SK-N-SH (cell line): ENCODE measurements around the gene SQOR. TPM values are rescaled to one million over a fixed set of nuclear protein-coding genes. Genes with fewer than 3 reads are reported as not detected.

ENCODE experiments used
- CTCF ChIA-PET: fragments of 300-600, 350-600 bp; formaldehyde crosslinking; extraction: SDS; loops from one replicate; lab custom pipeline; 2021; lab: Yijun Ruan, JAX
- POLR2A ChIA-PET: fragments of 350-600 bp; sonication (Branson Sonifier 250); formaldehyde crosslinking; extraction: SDS; loops from one replicate; lab custom pipeline; 2020; ENCODE audit warnings: antibody characterized with exemption, inconsistent platforms; lab: Yijun Ruan, JAX
- DNase-seq: peaks from one replicate; pipeline ENCODE4 v3.0.0; 2012
- H2AFZ ChIP-seq: fragments of 200-600 bp; sonication (generic); 2 replicates; pipeline ENCODE4 v1.8.1; 2016; ENCODE audit warnings: antibody characterized with exemption, mild to moderate bottlenecking, low read depth
- H3F3A ChIP-seq: fragments of 200-600 bp; sonication (generic); replicated peaks from 2 replicates; pipeline ENCODE3; 2016; ENCODE audit warnings: antibody characterized with exemption, mild to moderate bottlenecking; ENCODE audit not compliant: insufficient read depth
- H3K27ac ChIP-seq, 2 experiments: fragments of 200-500 bp in 1 of 2; fragments of 200-600 bp in 1 of 2; sonication (Bioruptor generic) in 1 of 2; sonication (generic), shearing (Covaris generic) in 1 of 2; 2 replicates each; pipeline versions ENCODE4 v1.5.1 to v1.6.1; 2014 to 2016; ENCODE audit warnings: low read depth in 2 of 2, inconsistent platforms in 1 of 2, low read length in 1 of 2, mild to moderate bottlenecking in 1 of 2, mixed read lengths in 1 of 2
- H3K27me3 ChIP-seq: fragments of 200-600 bp; sonication (generic), shearing (Covaris generic); 2 replicates; pipeline ENCODE4 v1.6.1; 2016; ENCODE audit warnings: mixed run types; ENCODE audit not compliant: insufficient read depth
- H3K36me3 ChIP-seq, 2 experiments: fragments of 200-500 bp in 1 of 2; fragments of 200-600 bp in 1 of 2; sonication (Bioruptor generic) in 1 of 2; sonication (generic) in 1 of 2; replicated peaks in 1 of 2; 2 replicates each; pipeline versions ENCODE3 to v1.5.1; 2014 to 2016; ENCODE audit warnings: low read length in 1 of 2, mild to moderate bottlenecking in 1 of 2; ENCODE audit not compliant: insufficient read depth in 2 of 2, control insufficient read depth in 1 of 2
- H3K4me1 ChIP-seq, 2 experiments: fragments of 200-500 bp in 1 of 2; fragments of 200-600 bp in 1 of 2; sonication (Bioruptor generic) in 1 of 2; sonication (generic), shearing (Covaris generic) in 1 of 2; 2 replicates each; pipeline versions ENCODE4 v1.5.1 to v1.6.1; 2014 to 2016; ENCODE audit warnings: low read depth in 1 of 2, low read length in 1 of 2, mixed run types in 1 of 2; ENCODE audit not compliant: insufficient read depth in 2 of 2, control insufficient read depth in 1 of 2
- H3K4me2 ChIP-seq: fragments of 200-600 bp; sonication (generic), shearing (Covaris generic); 2 replicates; pipeline ENCODE4 v1.6.1; 2017; ENCODE audit warnings: mixed run types
- H3K4me3 ChIP-seq, 2 experiments: fragments of 200-500 bp in 1 of 2; fragments of 200-600 bp in 1 of 2; sonication (Bioruptor generic) in 1 of 2; sonication (generic), shearing (Covaris generic) in 1 of 2; 2 replicates each; pipeline versions ENCODE4 v1.5.1 to v1.8.1; 2014 to 2016; ENCODE audit warnings: low read depth in 2 of 2, inconsistent platforms in 1 of 2, low read length in 1 of 2, mild to moderate bottlenecking in 1 of 2, mixed read lengths in 1 of 2, moderate library complexity in 1 of 2
- H3K79me2 ChIP-seq: fragments of 200-600 bp; sonication (generic); 2 replicates; pipeline ENCODE4 v1.8.1; 2017; ENCODE audit warnings: mild to moderate bottlenecking; ENCODE audit not compliant: insufficient read depth
- H3K9ac ChIP-seq: fragments of 200-600 bp; sonication (generic); 2 replicates; pipeline ENCODE4 v1.6.1; 2017; ENCODE audit warnings: mixed run types
- H3K9me2 ChIP-seq: fragments of 200-600 bp; sonication (generic); 2 replicates; pipeline ENCODE4 v1.6.1; 2017; ENCODE audit warnings: mixed run types
- H3K9me3 ChIP-seq: fragments of 200-600 bp; sonication (generic); 2 replicates; pipeline ENCODE4 v1.6.1; 2017; ENCODE audit warnings: mixed run types, mild to moderate bottlenecking, moderate library complexity
- H4K20me1 ChIP-seq: fragments of 200-600 bp; sonication (generic); 2 replicates; pipeline ENCODE4 v1.6.1; 2017; ENCODE audit warnings: mild to moderate bottlenecking, mixed run types; ENCODE audit not compliant: insufficient read depth
- ELF1 ChIP-seq: IDR thresholded peaks from 2 replicates; pipeline ENCODE4 v1.4.0; 2012
- FOSL2 ChIP-seq: IDR thresholded peaks from 2 replicates; pipeline ENCODE4 v1.4.0; 2012; ENCODE audit warnings: low read depth, mild to moderate bottlenecking, moderate library complexity, borderline replicate concordance
- GABPA ChIP-seq: IDR thresholded peaks from 2 replicates; pipeline ENCODE4 v1.4.0; 2012; ENCODE audit warnings: low read depth, mild to moderate bottlenecking
- MEF2A ChIP-seq: IDR thresholded peaks from 2 replicates; pipeline ENCODE4 v1.4.0; 2012; ENCODE audit warnings: low read depth, borderline replicate concordance
- MXI1 ChIP-seq: IDR thresholded peaks from 2 replicates; pipeline ENCODE4 v1.6.1; 2012; ENCODE audit warnings: mild to moderate bottlenecking, low read depth, low read length, improper control_type of control experiment
- NFIC ChIP-seq: IDR thresholded peaks from 2 replicates; pipeline ENCODE4 v1.4.0; 2012; ENCODE audit warnings: borderline replicate concordance
- NRF1 ChIP-seq: IDR thresholded peaks from 2 replicates; pipeline ENCODE4 v1.6.1; 2012; ENCODE audit warnings: low read depth, mild to moderate bottlenecking, low read length
- RAD21 ChIP-seq: IDR thresholded peaks from 2 replicates; pipeline ENCODE4 v1.6.1; 2012; ENCODE audit warnings: mild to moderate bottlenecking, low read length
- RFX5 ChIP-seq: IDR thresholded peaks from 2 replicates; pipeline ENCODE4 v1.6.1; 2012; ENCODE audit warnings: mild to moderate bottlenecking, improper control_type of control experiment, low read length
- RXRA ChIP-seq: IDR thresholded peaks from 2 replicates; pipeline ENCODE4 v1.4.0; 2012; ENCODE audit warnings: low read depth, mild to moderate bottlenecking, borderline replicate concordance
- SMC3 ChIP-seq: IDR thresholded peaks from 2 replicates; pipeline ENCODE4 v1.6.1; 2012; ENCODE audit warnings: low read depth, low read length, improper control_type of control experiment
- TAF1 ChIP-seq: IDR thresholded peaks from 2 replicates; pipeline ENCODE4 v1.6.1; 2012; ENCODE audit warnings: low read depth, mild to moderate bottlenecking, low read length, moderate library complexity, borderline replicate concordance
- TCF12 ChIP-seq: IDR thresholded peaks from 2 replicates; pipeline ENCODE4 v1.4.0; 2012
- WGBS: methylation state at CpG from one replicate; pipeline ENCODE4 v1.1.6; 2017; ENCODE audit warnings: low lambda C conversion rate; 5-methylcytosine and 5-hydroxymethylcytosine counted together
- polyA plus RNA-seq, 3 experiments: library from polyadenylated mRNA; depleted of rRNA; stranded (reverse); fragments of >200 nt; gene quantifications; 2 replicates each; pipeline ENCODE4 v1.2.3, GENCODE V29; 2012
- TF ChIP-seq, protein P1 (sequence below): IDR thresholded peaks from 2 replicates; pipeline ENCODE4 v1.4.0; 2012; ENCODE audit warnings: low read depth
- TF ChIP-seq, protein P2 (sequence below): fragments of 150-350 bp; IDR thresholded peaks from 2 replicates; pipeline ENCODE4 v1.6.1; 2017; ENCODE audit warnings: antibody characterized with exemption, low read length, low read depth, borderline replicate concordance
- TF ChIP-seq, protein P3 (sequence below): IDR thresholded peaks from 2 replicates; pipeline ENCODE4; 2012
- TF ChIP-seq, protein P4 (sequence below): IDR thresholded peaks from 2 replicates; pipeline ENCODE4 v1.6.1; 2012; ENCODE audit warnings: mild to moderate bottlenecking, low read depth, low read length, moderate library complexity
- TF ChIP-seq, protein P5 (sequence below): IDR thresholded peaks from 2 replicates; pipeline ENCODE4 v1.4.0; 2012; ENCODE audit warnings: low read depth, borderline replicate concordance

Gene SQOR
- polyA plus RNA-seq, 1 of the 3 experiments (the other 2 are of a cell fraction), result 7.8 TPM

DNA sequence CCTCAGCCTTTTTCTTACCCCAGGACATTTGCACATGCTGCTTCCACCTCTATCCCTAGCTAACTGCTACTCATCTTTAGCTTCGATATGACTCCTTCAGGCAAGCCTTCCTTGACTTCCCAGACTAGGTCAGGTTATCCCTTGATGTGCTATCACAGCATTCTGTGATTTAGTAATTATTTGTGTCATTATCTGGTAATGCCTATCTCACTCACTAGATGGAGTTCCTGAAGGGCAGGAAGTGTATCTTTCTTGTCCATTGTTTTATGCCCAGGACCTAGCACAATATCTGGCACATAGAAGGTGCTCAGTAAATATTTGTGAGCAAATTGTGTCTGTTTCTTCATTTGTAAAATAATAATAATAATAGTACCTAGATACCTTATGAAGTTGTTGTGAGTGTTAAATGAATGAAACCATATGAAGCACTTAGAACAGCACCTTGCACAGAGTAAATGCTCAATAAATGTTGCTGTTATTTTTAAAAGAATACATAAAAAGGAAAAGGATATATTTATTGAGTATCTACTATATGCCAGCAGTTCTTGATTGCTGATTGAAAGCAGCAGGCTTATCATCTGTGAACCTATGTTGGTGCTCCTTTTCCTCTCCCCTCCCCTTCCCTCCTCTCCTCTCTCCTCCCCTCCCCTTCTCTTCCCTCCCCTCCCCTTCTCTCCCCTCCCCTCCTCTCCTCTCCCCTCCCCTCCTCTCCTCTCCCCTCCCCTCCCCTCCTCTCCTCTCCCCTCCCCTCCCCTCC lies 31.5 kb downstream of the SQOR start:
- no peaks in the 10 kb centered on the region for H3K9me2 ChIP-seq
- no peaks in the 10 kb centered on the region for H3K4me1 ChIP-seq
- ChIA-PET POLR2A (no interaction called here), CTCF (interaction anchor here (1.4 kb wide), 1 partner anchor 11 kb away, joined by 5 read pairs; no protein-coding TSS in a partner anchor)
- no peak overlapping the region for H3K4me2 ChIP-seq
- no peaks in the 10 kb centered on the region for H3K36me3 ChIP-seq
- no peak overlapping the region for H3K9ac ChIP-seq
- no peaks in the 10 kb centered on the region for H3K9me3 ChIP-seq
- no peak overlapping the region for H3K4me3 ChIP-seq
- H3F3A ChIP-seq, result no peaks in the 10 kb centered on the region
- no peak for DNase-seq
- H2AFZ ChIP-seq, result no peak overlapping the region
- 58% methylated on average over 1 of the region's 1 CpG for WGBS
- no peaks in the 10 kb centered on the region for H3K79me2 ChIP-seq
- TF ChIP-seq MEF2A (no peak), SMC3 (no peak), NRF1 (no peak), NFIC (no peak), TCF12 (no peak)
- TF ChIP-seq, protein P1, sequence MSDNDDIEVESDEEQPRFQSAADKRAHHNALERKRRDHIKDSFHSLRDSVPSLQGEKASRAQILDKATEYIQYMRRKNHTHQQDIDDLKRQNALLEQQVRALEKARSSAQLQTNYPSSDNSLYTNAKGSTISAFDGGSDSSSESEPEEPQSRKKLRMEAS, result no peak
- TF ChIP-seq, protein P2, sequence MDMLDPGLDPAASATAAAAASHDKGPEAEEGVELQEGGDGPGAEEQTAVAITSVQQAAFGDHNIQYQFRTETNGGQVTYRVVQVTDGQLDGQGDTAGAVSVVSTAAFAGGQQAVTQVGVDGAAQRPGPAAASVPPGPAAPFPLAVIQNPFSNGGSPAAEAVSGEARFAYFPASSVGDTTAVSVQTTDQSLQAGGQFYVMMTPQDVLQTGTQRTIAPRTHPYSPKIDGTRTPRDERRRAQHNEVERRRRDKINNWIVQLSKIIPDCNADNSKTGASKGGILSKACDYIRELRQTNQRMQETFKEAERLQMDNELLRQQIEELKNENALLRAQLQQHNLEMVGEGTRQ, result no peak
- TF ChIP-seq, protein P3, sequence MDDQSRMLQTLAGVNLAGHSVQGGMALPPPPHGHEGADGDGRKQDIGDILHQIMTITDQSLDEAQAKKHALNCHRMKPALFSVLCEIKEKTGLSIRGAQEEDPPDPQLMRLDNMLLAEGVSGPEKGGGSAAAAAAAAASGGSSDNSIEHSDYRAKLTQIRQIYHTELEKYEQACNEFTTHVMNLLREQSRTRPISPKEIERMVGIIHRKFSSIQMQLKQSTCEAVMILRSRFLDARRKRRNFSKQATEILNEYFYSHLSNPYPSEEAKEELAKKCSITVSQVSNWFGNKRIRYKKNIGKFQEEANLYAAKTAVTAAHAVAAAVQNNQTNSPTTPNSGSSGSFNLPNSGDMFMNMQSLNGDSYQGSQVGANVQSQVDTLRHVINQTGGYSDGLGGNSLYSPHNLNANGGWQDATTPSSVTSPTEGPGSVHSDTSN, result no peak
- no peaks in the 10 kb centered on the region for H4K20me1 ChIP-seq
- H3K27ac ChIP-seq, result no peak overlapping the region
- H3K27me3 ChIP-seq, result no peaks in the 10 kb centered on the region

DNA sequence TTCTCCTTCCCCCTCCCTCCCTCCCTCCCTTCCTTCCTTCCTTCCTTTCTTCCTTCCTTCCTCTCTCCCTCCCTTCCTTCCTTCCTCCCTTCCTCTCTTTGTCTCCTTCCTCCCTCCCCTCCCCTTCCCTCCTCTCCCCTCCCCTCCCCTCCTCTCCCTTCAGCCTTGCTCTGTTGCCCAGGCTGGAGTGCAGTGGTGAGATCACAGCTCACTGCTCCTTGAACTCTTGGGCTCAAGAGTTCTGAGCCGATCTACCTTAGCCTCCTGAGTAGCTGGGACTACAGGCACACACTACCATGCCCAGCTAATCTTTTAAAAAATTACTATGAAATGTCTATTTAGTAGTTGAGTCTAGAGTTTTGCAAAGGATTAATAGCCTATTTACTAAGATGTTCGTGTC lies 32.2 kb downstream of the SQOR start:
- 70% methylated on average over 2 of the region's 2 CpGs for WGBS
- Histone ChIP-seq H3K9me3 (no peaks in the 10 kb centered on the region), H3K9ac (no peak overlapping the region), H3K79me2 (no peaks in the 10 kb centered on the region), H3K27me3 (no peaks in the 10 kb centered on the region), H2AFZ (no peak overlapping the region), H4K20me1 (no peaks in the 10 kb centered on the region), H3K4me1 (no peaks in the 10 kb centered on the region), H3K4me2 (no peak overlapping the region), H3K9me2 (no peaks in the 10 kb centered on the region), H3K27ac (no peak overlapping the region), H3K36me3 (no peaks in the 10 kb centered on the region), H3F3A (no peaks in the 10 kb centered on the region), H3K4me3 (no peak overlapping the region)
- ChIA-PET CTCF (no interaction called here), POLR2A (no interaction called here)
- no peak for DNase-seq
- TF ChIP-seq, protein P4, sequence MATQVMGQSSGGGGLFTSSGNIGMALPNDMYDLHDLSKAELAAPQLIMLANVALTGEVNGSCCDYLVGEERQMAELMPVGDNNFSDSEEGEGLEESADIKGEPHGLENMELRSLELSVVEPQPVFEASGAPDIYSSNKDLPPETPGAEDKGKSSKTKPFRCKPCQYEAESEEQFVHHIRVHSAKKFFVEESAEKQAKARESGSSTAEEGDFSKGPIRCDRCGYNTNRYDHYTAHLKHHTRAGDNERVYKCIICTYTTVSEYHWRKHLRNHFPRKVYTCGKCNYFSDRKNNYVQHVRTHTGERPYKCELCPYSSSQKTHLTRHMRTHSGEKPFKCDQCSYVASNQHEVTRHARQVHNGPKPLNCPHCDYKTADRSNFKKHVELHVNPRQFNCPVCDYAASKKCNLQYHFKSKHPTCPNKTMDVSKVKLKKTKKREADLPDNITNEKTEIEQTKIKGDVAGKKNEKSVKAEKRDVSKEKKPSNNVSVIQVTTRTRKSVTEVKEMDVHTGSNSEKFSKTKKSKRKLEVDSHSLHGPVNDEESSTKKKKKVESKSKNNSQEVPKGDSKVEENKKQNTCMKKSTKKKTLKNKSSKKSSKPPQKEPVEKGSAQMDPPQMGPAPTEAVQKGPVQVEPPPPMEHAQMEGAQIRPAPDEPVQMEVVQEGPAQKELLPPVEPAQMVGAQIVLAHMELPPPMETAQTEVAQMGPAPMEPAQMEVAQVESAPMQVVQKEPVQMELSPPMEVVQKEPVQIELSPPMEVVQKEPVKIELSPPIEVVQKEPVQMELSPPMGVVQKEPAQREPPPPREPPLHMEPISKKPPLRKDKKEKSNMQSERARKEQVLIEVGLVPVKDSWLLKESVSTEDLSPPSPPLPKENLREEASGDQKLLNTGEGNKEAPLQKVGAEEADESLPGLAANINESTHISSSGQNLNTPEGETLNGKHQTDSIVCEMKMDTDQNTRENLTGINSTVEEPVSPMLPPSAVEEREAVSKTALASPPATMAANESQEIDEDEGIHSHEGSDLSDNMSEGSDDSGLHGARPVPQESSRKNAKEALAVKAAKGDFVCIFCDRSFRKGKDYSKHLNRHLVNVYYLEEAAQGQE, result no peak
- TF ChIP-seq RXRA (no peak), FOSL2 (no peak), MEF2A (no peak), MXI1 (no peak), TAF1 (no peak), RAD21 (no peak), GABPA (no peak), RFX5 (no peak), NRF1 (no peak), ELF1 (no peak), TCF12 (no peak)
- TF ChIP-seq, protein P3, result no peak
- TF ChIP-seq, protein P5, sequence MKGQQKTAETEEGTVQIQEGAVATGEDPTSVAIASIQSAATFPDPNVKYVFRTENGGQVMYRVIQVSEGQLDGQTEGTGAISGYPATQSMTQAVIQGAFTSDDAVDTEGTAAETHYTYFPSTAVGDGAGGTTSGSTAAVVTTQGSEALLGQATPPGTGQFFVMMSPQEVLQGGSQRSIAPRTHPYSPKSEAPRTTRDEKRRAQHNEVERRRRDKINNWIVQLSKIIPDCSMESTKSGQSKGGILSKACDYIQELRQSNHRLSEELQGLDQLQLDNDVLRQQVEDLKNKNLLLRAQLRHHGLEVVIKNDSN, result no peak
- TF ChIP-seq, protein P2, result no peak
